Measurements from ENCODE around the gene CCDC178.

- TF ChIP-seq POLR2A (IDR thresholded peaks at IDR 0.05; ENCODE audit: low read length): no peak
- no peak for TF ChIP-seq GATA1 (IDR thresholded peaks at IDR 0.05; ENCODE audit: low read depth, low read length)
Measured at GRCh38 chr18:33034945-33035344, 405.6 kb downstream of the CCDC178 start.

All from erythroblast (primary cell).